ENCODE measurements around the gene SNX9.

GRCh38 chr6:157785636-157786035 is 37.4 kb upstream of the SNX9 start:
- TF ChIP-seq CTCF (IDR thresholded peaks at IDR 0.05; ENCODE audit: poor library complexity, severe bottlenecking) = no peak
- TF ChIP-seq EP300 (conservative IDR thresholded peaks at IDR 0.05; ENCODE audit: poor library complexity, severe bottlenecking) = no peak
- TF ChIP-seq EZH2 (IDR thresholded peaks at IDR 0.05; ENCODE audit: borderline replicate concordance, insufficient read depth, low read length, poor library complexity, severe bottlenecking) = no peak
- TF ChIP-seq RAD21 (conservative IDR thresholded peaks at IDR 0.05) = no peak
- TF ChIP-seq TAF1 (IDR thresholded peaks at IDR 0.05; ENCODE audit: low read depth) = no peak
- TF ChIP-seq POLR2AphosphoS5 (IDR thresholded peaks at IDR 0.05) = no peak
- no peak for TF ChIP-seq REST (IDR thresholded peaks at IDR 0.05; ENCODE audit: borderline replicate concordance)
- TF ChIP-seq MXI1 (conservative IDR thresholded peaks at IDR 0.05; ENCODE audit: poor library complexity, severe bottlenecking) = no peak
- TF ChIP-seq SMC3 (conservative IDR thresholded peaks at IDR 0.05; ENCODE audit: poor library complexity) = no peak

All from neural cell (in vitro differentiated cells).